ENCODE results near the gene CDC20. TPM values are rescaled to one million over a fixed set of nuclear protein-coding genes. Genes with fewer than 3 reads are reported as not detected.

The CDC20 gene
- total and polyA plus RNA-seq, 2 experiments from 2014 or later, result 207 to 252 TPM

DNA sequence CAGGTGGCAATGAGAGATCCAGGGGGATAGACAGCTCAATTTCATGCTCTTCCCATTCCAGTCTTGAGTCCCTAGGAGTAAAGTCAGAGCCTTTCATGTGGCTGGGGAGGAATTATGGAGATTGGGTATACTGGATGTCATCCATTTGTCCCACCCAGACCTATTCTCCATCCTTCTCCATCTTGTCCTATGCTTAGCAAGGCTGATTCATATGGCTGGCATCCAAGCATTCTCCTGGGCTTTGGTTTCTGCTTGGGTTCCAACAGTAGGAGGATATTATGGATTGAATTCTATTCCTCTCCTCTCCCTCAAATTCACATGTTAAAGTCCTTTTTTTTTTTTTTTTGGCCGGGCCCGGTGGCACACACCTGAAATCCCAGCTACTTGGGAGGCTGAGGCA lies 3.8 kb upstream of the CDC20 start:
- H3K4me1 Mint-ChIP-seq, result peaks cover 21% of the 10 kb centered on the region
- ATAC-seq, result no peak
- TF ChIP-seq CREB1 (CRISPR knock-in tag; IDR thresholded peaks at IDR 0.05; ENCODE audit: low read depth) (no peak), STAT1 (IDR thresholded peaks at IDR 0.05; ENCODE audit: unreplicated experiment) (no peak), EZH2phosphoT487 (IDR thresholded peaks at IDR 0.05; ENCODE audit: unreplicated experiment) (no peak), ZNF331 (CRISPR knock-in tag; IDR thresholded peaks at IDR 0.05; ENCODE audit: low read depth) (no peak), POLR2AphosphoS5 (IDR thresholded peaks at IDR 0.05; ENCODE audit: low read depth) (no peak), EZH2 (IDR thresholded peaks at IDR 0.05; ENCODE audit: low read depth, unreplicated experiment) (no peak), JUNB (IDR thresholded peaks at IDR 0.05; ENCODE audit: unreplicated experiment) (no peak), CTCF (conservative IDR thresholded peaks at IDR 0.05; ENCODE audit: low read depth in 2 of 2) (no peak), ZNF114 (CRISPR knock-in tag; IDR thresholded peaks at IDR 0.05) (no peak), NANOG (IDR thresholded peaks at IDR 0.05; ENCODE audit: borderline replicate concordance) (no peak), REST (IDR thresholded peaks at IDR 0.05; ENCODE audit: unreplicated experiment) (no peak)
- TF ChIP-seq, protein P1, sequence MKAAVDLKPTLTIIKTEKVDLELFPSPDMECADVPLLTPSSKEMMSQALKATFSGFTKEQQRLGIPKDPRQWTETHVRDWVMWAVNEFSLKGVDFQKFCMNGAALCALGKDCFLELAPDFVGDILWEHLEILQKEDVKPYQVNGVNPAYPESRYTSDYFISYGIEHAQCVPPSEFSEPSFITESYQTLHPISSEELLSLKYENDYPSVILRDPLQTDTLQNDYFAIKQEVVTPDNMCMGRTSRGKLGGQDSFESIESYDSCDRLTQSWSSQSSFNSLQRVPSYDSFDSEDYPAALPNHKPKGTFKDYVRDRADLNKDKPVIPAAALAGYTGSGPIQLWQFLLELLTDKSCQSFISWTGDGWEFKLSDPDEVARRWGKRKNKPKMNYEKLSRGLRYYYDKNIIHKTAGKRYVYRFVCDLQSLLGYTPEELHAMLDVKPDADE (IDR thresholded peaks at IDR 0.05), result no peak
- TF ChIP-seq, protein P2, sequence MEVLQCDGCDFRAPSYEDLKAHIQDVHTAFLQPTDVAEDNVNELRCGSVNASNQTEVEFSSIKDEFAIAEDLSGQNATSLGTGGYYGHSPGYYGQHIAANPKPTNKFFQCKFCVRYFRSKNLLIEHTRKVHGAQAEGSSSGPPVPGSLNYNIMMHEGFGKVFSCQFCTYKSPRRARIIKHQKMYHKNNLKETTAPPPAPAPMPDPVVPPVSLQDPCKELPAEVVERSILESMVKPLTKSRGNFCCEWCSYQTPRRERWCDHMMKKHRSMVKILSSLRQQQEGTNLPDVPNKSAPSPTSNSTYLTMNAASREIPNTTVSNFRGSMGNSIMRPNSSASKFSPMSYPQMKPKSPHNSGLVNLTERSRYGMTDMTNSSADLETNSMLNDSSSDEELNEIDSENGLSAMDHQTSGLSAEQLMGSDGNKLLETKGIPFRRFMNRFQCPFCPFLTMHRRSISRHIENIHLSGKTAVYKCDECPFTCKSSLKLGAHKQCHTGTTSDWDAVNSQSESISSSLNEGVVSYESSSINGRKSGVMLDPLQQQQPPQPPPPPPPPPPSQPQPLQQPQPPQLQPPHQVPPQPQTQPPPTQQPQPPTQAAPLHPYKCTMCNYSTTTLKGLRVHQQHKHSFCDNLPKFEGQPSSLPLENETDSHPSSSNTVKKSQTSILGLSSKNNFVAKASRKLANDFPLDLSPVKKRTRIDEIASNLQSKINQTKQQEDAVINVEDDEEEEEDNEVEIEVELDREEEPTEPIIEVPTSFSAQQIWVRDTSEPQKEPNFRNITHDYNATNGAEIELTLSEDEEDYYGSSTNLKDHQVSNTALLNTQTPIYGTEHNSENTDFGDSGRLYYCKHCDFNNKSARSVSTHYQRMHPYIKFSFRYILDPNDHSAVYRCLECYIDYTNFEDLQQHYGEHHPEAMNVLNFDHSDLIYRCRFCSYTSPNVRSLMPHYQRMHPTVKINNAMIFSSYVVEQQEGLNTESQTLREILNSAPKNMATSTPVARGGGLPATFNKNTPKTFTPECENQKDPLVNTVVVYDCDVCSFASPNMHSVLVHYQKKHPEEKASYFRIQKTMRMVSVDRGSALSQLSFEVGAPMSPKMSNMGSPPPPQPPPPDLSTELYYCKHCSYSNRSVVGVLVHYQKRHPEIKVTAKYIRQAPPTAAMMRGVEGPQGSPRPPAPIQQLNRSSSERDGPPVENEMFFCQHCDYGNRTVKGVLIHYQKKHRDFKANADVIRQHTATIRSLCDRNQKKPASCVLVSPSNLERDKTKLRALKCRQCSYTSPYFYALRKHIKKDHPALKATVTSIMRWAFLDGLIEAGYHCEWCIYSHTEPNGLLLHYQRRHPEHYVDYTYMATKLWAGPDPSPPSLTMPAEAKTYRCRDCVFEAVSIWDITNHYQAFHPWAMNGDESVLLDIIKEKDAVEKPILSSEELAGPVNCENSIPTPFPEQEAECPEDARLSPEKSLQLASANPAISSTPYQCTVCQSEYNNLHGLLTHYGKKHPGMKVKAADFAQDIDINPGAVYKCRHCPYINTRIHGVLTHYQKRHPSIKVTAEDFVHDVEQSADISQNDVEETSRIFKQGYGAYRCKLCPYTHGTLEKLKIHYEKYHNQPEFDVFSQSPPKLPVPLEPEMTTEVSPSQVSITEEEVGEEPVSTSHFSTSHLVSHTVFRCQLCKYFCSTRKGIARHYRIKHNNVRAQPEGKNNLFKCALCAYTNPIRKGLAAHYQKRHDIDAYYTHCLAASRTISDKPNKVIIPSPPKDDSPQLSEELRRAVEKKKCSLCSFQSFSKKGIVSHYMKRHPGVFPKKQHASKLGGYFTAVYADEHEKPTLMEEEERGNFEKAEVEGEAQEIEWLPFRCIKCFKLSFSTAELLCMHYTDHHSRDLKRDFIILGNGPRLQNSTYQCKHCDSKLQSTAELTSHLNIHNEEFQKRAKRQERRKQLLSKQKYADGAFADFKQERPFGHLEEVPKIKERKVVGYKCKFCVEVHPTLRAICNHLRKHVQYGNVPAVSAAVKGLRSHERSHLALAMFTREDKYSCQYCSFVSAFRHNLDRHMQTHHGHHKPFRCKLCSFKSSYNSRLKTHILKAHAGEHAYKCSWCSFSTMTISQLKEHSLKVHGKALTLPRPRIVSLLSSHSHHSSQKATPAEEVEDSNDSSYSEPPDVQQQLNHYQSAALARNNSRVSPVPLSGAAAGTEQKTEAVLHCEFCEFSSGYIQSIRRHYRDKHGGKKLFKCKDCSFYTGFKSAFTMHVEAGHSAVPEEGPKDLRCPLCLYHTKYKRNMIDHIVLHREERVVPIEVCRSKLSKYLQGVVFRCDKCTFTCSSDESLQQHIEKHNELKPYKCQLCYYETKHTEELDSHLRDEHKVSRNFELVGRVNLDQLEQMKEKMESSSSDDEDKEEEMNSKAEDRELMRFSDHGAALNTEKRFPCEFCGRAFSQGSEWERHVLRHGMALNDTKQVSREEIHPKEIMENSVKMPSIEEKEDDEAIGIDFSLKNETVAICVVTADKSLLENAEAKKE (CRISPR knock-in tag; IDR thresholded peaks at IDR 0.05), result no peak

More for the DNA sequence above, 3.8 kb upstream of the CDC20 start:
- Histone ChIP-seq H3K36me3 (ENCODE audit: insufficient read depth) (peaks cover 6% of the 10 kb centered on the region), H3K4me2 (no peak overlapping the region), H3K27ac (ENCODE audit: low read depth) (no peak overlapping the region), H4K20me1 (replicated peaks; ENCODE audit: insufficient read depth) (peaks cover 3% of the 10 kb centered on the region), H3K79me2 (replicated peaks; ENCODE audit: insufficient read depth) (peaks cover 14% of the 10 kb centered on the region), H3F3A (replicated peaks; ENCODE audit: low read depth) (peaks cover 6% of the 10 kb centered on the region; the same call in 1 of the 2 replicates), H3K4me1 (ENCODE audit: insufficient read depth) (peaks cover 22% of the 10 kb centered on the region), H2AFZ (no peak overlapping the region), H3K4me3 (no peak overlapping the region), H3K9me2 (ENCODE audit: insufficient read depth) (no peaks in the 10 kb centered on the region), H3K27me3 (ENCODE audit: insufficient read depth) (no peaks in the 10 kb centered on the region)
- H3K4me3 Mint-ChIP-seq, result no peak overlapping the region; the same call in 2 of the 3 replicates
- no peaks in the 10 kb centered on the region for H3K9me3 Mint-ChIP-seq
- no peak overlapping the region; the same call in 1 of the 2 replicates for H3K27ac Mint-ChIP-seq
- DNase-seq (ENCODE audit: low spot score), result no peak
- peaks cover 11% of the 10 kb centered on the region for H3K36me3 Mint-ChIP-seq (ENCODE audit: low read depth)
- H3K27me3 Mint-ChIP-seq (ENCODE audit: insufficient read depth, low read depth, poor library complexity), result peaks cover 19% of the 10 kb centered on the region

Data from GM23338 (cell line).